GM12878 (cell line): Measurements from ENCODE around the gene ZNF511. TPM values are rescaled to one million over a fixed set of nuclear protein-coding genes. Genes with fewer than 3 reads are reported as not detected.

Experiments
- ATAC-seq: fragments of 200-7000 bp; cut with Tn5 transposase; 3 replicates; pipeline ENCODE4 v1.9.1; 2020; ENCODE audit warnings: mild to moderate bottlenecking, moderate library complexity
- BruUV-seq: library from RNA; stranded (reverse); fragments of 400-500 nt; replicated peaks from 2 replicates; lab custom pipeline; 2021; lab: Mats Ljungman, UMichigan
- CTCF ChIA-PET: fragments of 300-600 bp; sonication (Branson Sonifier 250); formaldehyde crosslinking; extraction: SDS; loops from one replicate; lab custom pipeline; 2021; ENCODE audit warnings: inconsistent platforms; lab: Yijun Ruan, JAX
- POLR2A ChIA-PET: fragments of 350-600 bp; formaldehyde crosslinking; extraction: SDS; loops from one replicate; lab custom pipeline; 2021; ENCODE audit warnings: inconsistent platforms; lab: Charles Lee
- RAD21 ChIA-PET: fragments of 300-600 bp; sonication (Branson Sonifier 250); formaldehyde crosslinking; loops from one replicate; lab custom pipeline; 2023; ENCODE audit warnings: antibody characterized with exemption; ENCODE audit not compliant: unreplicated experiment; lab: Charles Lee
- SMC1A ChIA-PET: fragments of 300-600 bp; sonication (Branson Sonifier 250); formaldehyde crosslinking; loops from one replicate; lab custom pipeline; 2023; ENCODE audit not compliant: unreplicated experiment, uncharacterized antibody; lab: Charles Lee
- DNase-seq: peaks from one replicate; pipeline ENCODE4 v3.0.0-alpha.2; 2011; ENCODE audit warnings: low read depth, low spot score
- FAIRE-seq: peaks from 3 replicates; lab custom pipeline; 2011; peaks lifted over from hg19 to GRCh38; lab: Jason Lieb, UNC
- H2AFZ ChIP-seq: 2 replicates; pipeline ENCODE4 v1.6.0; 2011; ENCODE audit warnings: low read depth, low read length, control low read depth; ENCODE audit not compliant: control insufficient read depth
- H3K27ac ChIP-seq: 2 replicates; pipeline ENCODE4 v1.5.1; 2011; ENCODE audit warnings: control low read depth; ENCODE audit not compliant: control insufficient read depth, insufficient read depth
- H3K27me3 ChIP-seq, 2 experiments: replicated peaks in 1 of 2; 2 replicates each; pipeline versions ENCODE4 v1.6.0 to v1.6.1; 2011; ENCODE audit warnings: low read length in 1 of 2; ENCODE audit not compliant: control insufficient read depth in 2 of 2, insufficient read depth in 2 of 2
- H3K36me3 ChIP-seq, 2 experiments: 2 replicates each; pipeline ENCODE4 v1.5.1; 2011; ENCODE audit warnings: low read length in 1 of 2; ENCODE audit not compliant: control insufficient read depth in 2 of 2, insufficient read depth in 2 of 2
- H3K4me1 ChIP-seq: 2 replicates; pipeline ENCODE4 v1.6.1; 2011; ENCODE audit warnings: mild to moderate bottlenecking, low read length, moderate library complexity, mixed read lengths; ENCODE audit not compliant: control insufficient read depth, insufficient read depth
- H3K4me2 ChIP-seq: 2 replicates; pipeline ENCODE4 v1.6.0; 2011; ENCODE audit warnings: control low read depth; ENCODE audit not compliant: control insufficient read depth, insufficient read depth
- H3K4me3 ChIP-seq: fragments of 200-600 bp; sonication (generic); 2 replicates; pipeline ENCODE4 v1.5.1; 2016
- H3K79me2 ChIP-seq: 2 replicates; pipeline ENCODE4 v1.6.0; 2011; ENCODE audit warnings: low read length; ENCODE audit not compliant: control insufficient read depth, insufficient read depth
- H3K9ac ChIP-seq: 2 replicates; pipeline ENCODE4 v1.8.0; 2011; ENCODE audit warnings: low read length, control low read depth, mixed read lengths; ENCODE audit not compliant: control insufficient read depth, insufficient read depth
- H3K9me3 ChIP-seq: replicated peaks from 3 replicates; pipeline ENCODE4 v1.5.1; 2011; ENCODE audit warnings: mild to moderate bottlenecking, low read length; ENCODE audit not compliant: control insufficient read depth, insufficient read depth
- H4K20me1 ChIP-seq: 2 replicates; pipeline ENCODE4 v1.6.0; 2011; ENCODE audit not compliant: control insufficient read depth, insufficient read depth
- IRF3 ChIP-seq: fragments of 450-650 bp; IDR thresholded peaks from 2 replicates; pipeline ENCODE4 v1.6.1; 2014; ENCODE audit warnings: mild to moderate bottlenecking
- MYB ChIP-seq: fragments of 150-350 bp; IDR thresholded peaks from 2 replicates; pipeline ENCODE4 v1.6.1; 2014; ENCODE audit warnings: mild to moderate bottlenecking, low read depth, low read length, borderline replicate concordance
- NR2C1 ChIP-seq: fragments of 450-650 bp; IDR thresholded peaks from 2 replicates; pipeline ENCODE4 v1.6.1; 2017; ENCODE audit warnings: antibody characterized with exemption, mild to moderate bottlenecking, moderate library complexity
- NR2F1 ChIP-seq: fragments of 450-650 bp; conservative IDR thresholded peaks from 2 replicates; pipeline ENCODE4 v1.6.1; 2017; ENCODE audit warnings: mild to moderate bottlenecking
- SREBF1 ChIP-seq: IDR thresholded peaks from 2 replicates; pipeline ENCODE4 v1.6.1; 2012; ENCODE audit warnings: mild to moderate bottlenecking, low read length
- TAF1 ChIP-seq: IDR thresholded peaks from 2 replicates; pipeline ENCODE4 v1.6.1; 2011; ENCODE audit warnings: mild to moderate bottlenecking, low read depth, low read length, borderline replicate concordance
- WGBS: methylation state at CpG from one replicate; pipeline ENCODE4 v1.1.6; 2016; ENCODE audit warnings: low lambda C conversion rate; ENCODE audit not compliant: insufficient replicate concordance, insufficient coverage; ENCODE audit errors: missing lambda C conversion rate; 5-methylcytosine and 5-hydroxymethylcytosine counted together
- in situ Hi-C: fragments of 300-500 bp; cut with MboI; formaldehyde crosslinking; loops from 9 replicates; pipeline ENCODE4 v1.14.3; 2018; ENCODE audit warnings: mixed read lengths
- intact Hi-C: fragments of 100-400 bp; cut with micrococcal nuclease; formaldehyde crosslinking; loops from one replicate; pipeline ENCODE4 v1.14.2; 2022; ENCODE audit not compliant: unreplicated experiment
- polyA plus RNA-seq, 11 experiments: library from polyadenylated mRNA; depleted of rRNA in 4 of 11; unstranded in 6 of 11; stranded (reverse) in 5 of 11; fragments of >200 nt; fragmentation: Nextera tagmentation in 4 of 11; fragmentation: Illumina TruSeq in 1 of 11; extraction: Ambion mirVana in 4 of 11; extraction: Trizol in 1 of 11; gene quantifications; 1 replicate in 1 of 11; 2 replicates in 10 of 11; pipeline versions ENCODE4 v1.2.1 to v1.2.3, GENCODE V29; 2011 to 2016; ENCODE audit warnings: inconsistent platforms in 2 of 11, missing spikeins in 2 of 11, low read depth in 1 of 11
- total RNA-seq, 4 experiments: library from RNA; depleted of rRNA in 3 of 4; stranded (reverse); fragments of >200 nt in 3 of 4; fragmentation: Illumina TruSeq in 1 of 4; extraction: Trizol in 1 of 4; gene quantifications; 2 replicates each; pipeline versions ENCODE4 v1.2.1 to v1.2.3, GENCODE V29; 2013 to 2021

Gene ZNF511
- total and polyA plus RNA-seq, 10 of the 15 experiments (the other 5 are each of a cell fraction or from before 2014, with no cell fraction given) = 0.58 to 110 (median 32.0) TPM

- no peaks in the 10 kb centered on the region for H3K79me2 ChIP-seq
- WGBS = 45% methylated on average over 13 of the region's 16 CpGs
- no peaks in the 10 kb centered on the region for H3K36me3 ChIP-seq
- ChIA-PET POLR2A (no interaction called here), SMC1A (no interaction called here), RAD21 (no interaction called here)
- DNase-seq = no peak
- no peaks in the 10 kb centered on the region for H4K20me1 ChIP-seq
- no peaks in the 10 kb centered on the region; a peak in 1 of 4 replicates for H3K27me3 ChIP-seq
- intact Hi-C loops (no loop called here), in situ Hi-C loops (no loop called here)
- no peak overlapping the region for H3K9ac ChIP-seq
- H2AFZ ChIP-seq = no peak overlapping the region
- no peaks in the 10 kb centered on the region for H3K9me3 ChIP-seq
- H3K4me2 ChIP-seq = no peak overlapping the region
- ATAC-seq = peak; percentile 37
- H3K4me3 ChIP-seq = no peak overlapping the region
- H3K4me1 ChIP-seq = no peaks in the 10 kb centered on the region
- no peak for FAIRE-seq
- BruUV-seq = no TSS peak
- TF ChIP-seq NR2F1 (peak; percentile 78), MYB (no peak), IRF3 (no peak), SREBF1 (no peak), NR2C1 (peak; percentile 65), TAF1 (no peak)
- TF ChIP-seq, all 136 proteins: peak for 2
- CTCF ChIA-PET = interaction anchor here (0.6 to 1.1 kb wide), 3 partner anchors 18 to 20 kb away, joined by 3 to 5 read pairs (median 3); no protein-coding TSS in a partner anchor
- no peak overlapping the region for H3K27ac ChIP-seq
These were observed 39.2 kb downstream of the ZNF511 start for GRCh38 chr10:133347710-133348517.
